GM12873 (cell line): ENCODE data around the gene TSC2.

Experiments
- TF ChIP-seq, protein P1 (sequence below): IDR thresholded peaks from 2 replicates; pipeline ENCODE4 v1.5.1; 2012; ENCODE audit warnings: low read depth, mild to moderate bottlenecking, moderate library complexity, low read length, control low read depth; ENCODE audit not compliant: insufficient read depth; ENCODE audit errors: missing control alignments

Gene TSC2

DNA sequence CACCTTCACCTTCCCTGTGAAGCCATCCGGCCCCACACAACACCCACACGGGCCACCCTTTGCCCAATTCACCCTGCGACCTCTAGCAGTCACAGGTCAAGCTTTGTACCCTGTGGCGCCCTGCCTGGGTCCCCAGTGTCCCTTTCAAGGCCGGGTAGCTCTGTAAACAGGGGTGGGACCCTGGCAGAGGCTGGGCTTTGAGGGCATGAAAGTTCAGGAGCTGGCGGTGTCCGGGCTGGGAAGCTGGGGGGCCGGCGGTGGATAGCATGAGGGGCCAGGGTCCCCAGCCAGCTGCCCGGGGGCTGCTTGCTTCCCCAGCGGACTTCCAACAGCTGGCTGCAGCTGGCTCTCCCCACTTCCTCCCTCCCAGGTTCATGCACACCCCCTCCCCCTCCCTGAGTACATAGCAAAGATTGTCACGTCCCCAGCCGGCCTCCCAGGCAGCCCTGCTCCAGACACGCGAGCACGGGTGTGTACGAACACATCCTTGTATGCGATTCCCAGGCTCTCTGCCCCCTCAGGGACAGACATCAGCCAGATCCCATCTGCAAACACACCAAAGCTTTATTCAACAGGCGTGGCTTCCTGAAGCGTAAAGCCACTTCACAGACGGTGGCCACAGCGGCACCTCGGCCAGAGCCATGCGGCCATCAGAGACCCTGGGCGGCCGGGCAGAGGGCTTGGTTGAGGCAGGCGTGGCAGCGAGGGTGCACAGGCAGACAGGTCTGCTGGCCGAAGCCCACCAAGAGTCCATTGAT is 8.3 kb upstream of the TSC2 start:
- TF ChIP-seq, protein P1, sequence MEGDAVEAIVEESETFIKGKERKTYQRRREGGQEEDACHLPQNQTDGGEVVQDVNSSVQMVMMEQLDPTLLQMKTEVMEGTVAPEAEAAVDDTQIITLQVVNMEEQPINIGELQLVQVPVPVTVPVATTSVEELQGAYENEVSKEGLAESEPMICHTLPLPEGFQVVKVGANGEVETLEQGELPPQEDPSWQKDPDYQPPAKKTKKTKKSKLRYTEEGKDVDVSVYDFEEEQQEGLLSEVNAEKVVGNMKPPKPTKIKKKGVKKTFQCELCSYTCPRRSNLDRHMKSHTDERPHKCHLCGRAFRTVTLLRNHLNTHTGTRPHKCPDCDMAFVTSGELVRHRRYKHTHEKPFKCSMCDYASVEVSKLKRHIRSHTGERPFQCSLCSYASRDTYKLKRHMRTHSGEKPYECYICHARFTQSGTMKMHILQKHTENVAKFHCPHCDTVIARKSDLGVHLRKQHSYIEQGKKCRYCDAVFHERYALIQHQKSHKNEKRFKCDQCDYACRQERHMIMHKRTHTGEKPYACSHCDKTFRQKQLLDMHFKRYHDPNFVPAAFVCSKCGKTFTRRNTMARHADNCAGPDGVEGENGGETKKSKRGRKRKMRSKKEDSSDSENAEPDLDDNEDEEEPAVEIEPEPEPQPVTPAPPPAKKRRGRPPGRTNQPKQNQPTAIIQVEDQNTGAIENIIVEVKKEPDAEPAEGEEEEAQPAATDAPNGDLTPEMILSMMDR, result no peak

DNA sequence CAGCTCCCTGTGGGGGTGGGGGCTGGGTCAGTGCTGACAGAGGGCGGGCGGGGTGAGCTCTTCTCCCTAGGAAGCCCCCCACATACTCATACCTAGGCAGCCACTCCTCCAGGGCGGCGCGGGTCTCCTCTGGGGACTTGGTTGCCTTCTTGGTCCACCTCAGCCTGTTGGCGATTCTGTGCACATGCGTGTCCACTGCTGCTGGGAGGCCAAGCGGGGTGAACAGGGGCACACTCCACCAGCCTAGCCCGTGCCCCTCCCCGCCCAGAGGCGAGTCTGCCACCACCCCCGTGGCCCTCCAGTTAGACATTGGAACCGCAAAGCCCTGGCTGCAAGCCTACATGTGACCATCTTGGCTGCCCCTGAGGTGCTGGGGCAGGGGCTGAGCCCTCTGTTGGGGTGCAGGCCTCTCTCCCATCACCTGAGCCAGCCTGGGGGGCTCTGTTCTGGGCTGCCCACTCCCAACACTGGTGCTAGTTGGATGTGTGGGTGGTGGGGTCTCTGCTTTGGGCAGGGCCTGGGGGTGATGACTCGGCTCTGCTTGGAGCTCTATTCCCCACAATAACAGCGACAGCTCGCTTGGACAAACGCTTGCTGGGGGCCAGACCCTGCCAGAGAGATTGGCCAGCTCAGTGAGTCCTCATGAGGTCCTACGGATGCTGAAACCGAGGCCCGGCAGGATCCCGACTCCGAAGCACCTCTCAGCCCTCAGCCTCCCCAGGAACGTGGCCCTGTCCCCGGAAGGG is 7.6 kb upstream of the TSC2 start:
- TF ChIP-seq, protein P1, result no peak

DNA sequence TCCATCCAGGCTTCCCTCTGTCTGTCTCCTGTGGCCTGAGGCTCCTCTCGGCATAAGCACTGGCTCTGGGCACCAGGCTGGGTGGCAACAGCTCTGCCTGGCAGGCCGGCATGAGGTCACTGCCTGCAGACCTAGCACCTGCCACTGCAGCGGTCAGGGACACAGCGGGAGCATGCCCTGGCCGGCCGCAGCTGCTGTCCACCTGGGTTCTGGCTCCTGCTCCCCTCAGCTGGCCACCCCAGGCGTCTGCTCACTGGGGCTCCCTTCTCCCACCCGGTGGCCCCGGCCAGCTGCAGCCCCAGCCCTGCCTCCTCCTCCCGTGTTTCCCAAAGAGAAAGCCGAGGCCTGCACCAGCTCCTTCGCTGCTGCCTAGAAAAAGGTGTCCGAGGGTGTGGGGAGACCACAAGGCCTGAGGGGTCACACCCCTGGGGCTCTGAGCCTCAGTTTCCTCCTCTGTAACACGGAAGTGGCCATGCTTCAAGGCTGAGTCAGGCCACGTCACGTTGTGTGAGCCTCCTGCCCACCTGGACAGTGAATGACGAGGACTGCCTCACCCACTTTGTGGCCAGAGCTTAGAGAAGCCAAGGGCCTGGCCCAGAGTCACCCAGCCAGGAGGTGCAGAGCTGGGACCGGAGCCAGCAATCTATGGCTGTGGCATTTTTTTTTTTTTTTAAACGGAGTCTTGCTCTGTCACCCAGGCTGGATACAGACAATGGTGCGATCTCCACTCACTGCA is 6.8 kb upstream of the TSC2 start:
- TF ChIP-seq, protein P1, result no peak

DNA sequence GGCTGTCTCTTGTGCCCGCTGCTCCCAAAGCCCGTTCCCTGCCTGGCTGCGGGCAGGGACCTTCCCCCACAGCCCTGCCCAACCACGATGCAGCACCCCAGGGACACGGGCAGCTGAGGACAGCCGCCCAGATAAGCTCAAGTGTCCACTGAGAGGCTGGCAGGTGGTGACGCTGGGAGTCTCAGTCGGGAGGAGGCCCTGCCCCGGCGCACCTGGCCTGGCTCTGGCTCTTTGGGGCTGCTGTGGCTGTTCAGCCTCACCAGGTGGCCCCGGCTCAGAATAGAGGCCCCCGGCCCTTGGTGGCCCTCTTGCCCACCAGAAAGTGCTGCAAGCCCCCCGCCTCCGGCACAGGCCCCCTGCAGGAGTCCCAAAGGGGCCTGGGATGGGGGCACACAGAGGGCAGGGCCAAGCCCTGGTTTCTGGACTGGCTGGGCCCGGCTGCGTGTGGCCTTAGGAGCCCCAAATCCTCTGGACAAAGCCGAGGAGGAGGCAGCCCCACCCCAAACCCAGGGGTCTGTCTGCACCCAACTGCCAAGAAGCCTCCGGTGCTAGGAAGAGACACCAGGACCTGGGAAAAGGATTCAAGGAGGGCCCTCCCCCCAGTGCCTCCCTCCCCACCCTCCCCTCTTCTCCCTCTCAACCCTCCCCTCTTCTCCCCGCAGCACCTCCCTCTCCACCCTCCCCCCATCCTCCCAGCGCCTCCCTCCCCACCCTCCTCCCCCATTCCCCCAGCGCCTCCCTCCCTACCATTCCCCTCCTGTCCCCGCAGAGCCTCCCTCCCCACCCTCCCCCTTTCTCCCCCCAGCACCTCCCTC is 5.4 kb upstream of the TSC2 start:
- TF ChIP-seq, protein P1, result no peak

DNA sequence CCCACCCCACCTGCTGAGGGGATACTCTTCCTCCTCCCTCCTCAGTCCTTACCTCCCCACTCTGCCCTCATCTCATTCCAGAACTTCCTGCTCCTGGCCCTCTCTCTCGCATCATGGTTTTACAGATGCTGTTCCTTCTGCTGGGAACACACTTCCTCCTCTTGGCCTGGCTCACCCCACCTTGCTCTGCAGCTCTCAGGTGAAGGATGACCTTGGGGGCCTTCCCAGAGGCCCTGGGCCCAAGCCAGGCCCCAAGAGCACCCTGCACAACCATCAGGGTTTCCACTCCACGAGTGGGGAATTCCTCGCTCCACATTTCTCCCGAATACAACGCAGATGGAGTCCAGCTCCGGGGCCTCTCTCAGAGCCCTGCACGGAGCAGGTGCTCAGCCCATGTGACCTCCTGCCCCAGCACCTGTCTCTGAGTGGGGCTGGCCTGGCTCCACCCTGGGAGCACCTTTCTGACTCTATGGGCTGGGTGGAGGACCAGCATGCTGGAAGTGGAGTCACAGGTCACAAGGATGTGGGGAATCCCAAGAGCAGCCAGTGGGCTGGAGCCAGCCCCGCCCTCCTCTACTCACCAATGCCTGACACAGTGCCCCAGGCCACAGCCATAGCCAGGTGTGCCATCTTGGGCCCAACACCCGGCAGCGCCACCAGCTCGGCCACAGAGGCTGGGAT is 4.7 kb upstream of the TSC2 start:
- TF ChIP-seq, protein P1, result no peak

DNA sequence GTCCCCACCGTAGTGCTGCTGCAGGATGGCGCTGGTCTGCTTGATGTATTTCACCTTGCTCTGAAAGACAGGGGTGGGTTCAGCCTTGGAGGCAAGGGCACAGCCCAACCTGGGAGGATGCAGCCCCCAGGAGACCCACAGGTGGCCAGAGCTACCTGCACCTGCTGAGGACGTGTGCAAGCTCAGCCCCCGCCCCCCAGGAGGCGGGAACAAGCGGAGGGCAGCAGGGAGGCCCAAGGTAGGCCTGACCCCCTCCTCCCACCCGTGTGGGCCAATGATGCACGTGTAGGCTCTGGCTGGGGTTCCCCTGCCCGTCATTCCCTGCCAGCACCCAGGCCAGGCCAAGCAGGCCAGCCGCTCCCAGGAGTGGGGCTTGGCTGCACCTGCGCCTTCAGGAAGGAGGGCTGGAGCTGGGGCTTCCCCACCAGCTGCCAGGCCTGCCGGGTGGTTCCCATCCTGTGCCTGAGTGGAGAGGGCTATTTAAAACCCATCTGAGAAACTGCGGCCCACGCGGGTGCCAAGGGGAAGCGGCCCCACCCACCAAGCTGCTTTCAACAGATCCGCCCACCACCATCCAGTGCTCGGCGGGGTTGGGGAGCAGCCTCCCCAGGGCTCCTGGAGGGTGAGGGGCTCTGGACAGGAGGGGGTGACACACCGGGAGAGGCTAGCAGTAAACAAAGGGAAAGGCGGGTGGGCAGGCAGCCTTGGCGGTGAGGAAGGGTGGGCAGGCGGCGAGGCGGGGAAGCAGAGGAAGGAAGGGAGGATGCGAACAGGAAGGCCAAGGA is 3.9 kb upstream of the TSC2 start:
- TF ChIP-seq, protein P1, result no peak
